IPS-NIHi11 (cell line): ENCODE measurements around the gene SRM.
"Not testable (repeated sequence)": the region's sequence is repeated elsewhere in the genome, so short reads cannot be mapped to it uniquely, and the experiment has no call there.

Experiments
- DNase-seq: peaks from one replicate; pipeline ENCODE4 v3.0.0; 2012; ENCODE audit warnings: mixed read lengths, low spot score

Gene SRM

DNA sequence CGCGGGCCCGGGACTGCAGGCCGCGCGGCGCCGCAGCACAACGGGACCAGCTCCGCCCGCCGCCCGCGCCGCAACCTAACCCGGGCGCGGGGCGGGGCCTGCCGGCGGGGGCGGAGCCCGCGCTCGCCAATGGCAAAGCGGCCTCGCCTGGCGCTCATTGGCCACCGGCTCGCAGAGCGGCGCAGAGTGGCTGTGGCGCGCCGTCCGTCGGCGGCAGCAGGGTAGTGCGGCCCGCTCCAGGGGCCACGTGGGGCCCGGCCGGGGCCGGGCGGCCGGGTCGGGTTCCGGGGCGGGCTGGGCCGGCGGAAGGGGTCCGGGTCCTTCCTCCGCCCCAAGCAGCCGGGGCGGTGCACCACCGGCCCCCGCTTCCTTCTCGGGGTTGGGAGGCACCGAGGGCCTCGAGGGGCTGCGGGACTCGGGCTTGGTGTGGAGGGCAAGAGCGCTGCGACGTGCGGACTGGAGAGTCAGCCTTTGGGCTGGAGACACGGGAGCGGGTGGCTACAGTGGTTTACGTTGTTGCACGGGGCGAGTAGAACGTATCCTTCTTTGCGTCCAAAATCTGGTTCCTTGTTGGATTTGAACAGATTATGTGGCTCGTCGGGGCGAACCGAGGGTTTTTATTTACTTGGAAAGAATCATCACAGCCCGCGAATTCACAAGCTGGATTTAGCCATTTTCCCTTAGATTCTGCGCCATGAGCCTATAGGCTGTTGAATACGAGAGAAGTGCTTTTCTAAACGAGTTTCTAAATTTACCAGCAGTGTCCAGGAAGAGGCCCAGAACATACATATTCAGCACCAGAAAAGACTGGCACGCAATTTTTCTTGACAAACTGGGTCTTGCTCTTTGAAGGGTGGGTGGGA, at the start of gene SRM:
TSS of gene SRM (minus strand) at position 51 of the 863 bp plus-strand sequence. CDS start 75 bp downstream, outside the sequence.
- DNase-seq: peak; percentile 100

DNA sequence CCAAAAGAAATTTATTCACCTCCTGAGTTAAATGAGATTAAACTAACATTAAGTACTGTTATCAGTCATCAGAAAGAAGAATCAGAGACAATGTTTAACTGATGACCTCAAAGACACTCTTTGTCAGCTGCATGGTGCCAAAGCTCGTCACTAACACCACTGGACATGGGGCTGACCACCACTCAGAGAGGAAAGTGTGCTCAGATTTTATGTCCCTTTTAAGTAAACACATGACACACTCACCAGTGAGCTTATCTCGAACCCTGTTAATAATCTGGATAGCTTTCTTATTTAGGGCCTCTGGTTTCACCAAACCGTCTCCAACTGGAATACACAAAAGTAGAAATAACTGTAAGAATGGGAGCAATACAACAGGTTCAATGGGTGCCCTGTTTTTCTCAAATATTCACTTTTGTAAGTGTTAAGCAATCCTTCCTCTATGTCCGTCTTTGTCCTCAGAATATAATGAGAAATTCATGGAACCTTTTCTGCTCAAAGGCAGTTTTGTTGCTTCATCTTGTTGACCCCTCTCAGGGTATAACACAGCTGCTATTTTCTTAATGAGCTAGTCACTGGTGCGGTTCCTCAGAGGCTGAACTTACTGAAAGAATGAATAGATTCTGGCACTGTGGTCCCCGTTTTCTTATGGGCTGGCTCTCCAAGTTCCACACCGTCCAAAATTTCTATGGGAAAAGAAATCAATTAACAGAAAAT, 49.4 kb upstream of the SRM start:
- DNase-seq: no peak

DNA sequence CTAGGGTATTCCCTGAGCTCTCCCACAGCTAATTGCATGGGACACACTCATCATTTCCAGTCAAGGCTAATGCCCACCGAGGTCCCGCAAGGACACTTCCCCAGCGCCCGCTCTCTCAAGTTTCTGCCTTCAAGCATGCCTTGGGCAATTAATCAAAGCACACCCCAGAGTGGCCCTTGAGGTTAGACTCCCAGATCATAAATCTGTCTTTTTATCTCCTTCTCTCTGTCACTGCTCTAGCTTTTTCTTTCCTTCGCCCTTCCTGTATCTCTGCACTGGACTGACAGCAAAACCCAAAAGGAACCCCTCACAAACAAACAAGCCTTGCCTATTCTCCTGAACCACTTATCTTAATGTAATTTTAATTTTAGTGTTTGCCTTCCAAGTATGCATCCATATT, 47.8 kb upstream of the SRM start:
- no peak for DNase-seq

DNA sequence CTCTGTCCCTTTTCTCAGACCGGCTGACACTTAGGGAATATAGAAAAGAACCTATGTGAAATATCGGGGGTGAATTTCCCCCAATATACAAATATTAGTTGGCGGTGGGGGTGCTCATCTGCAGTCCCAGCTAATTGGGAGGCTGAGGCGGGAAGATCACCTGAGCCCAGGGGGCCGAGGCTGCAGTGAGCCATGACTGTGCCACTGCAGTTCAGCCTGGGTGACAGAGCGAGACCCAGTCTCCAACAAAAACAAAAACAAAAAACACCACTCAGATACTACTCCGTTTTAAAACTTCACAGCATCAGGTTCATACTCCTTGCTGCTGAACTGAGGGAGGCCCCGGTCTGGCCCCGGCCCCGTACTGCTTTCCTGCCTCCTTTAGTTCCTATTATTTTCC, 45.8 kb upstream of the SRM start:
- DNase-seq: no peak

GRCh38 chr1:11101347-11101746, 41.5 kb upstream of the SRM start:
- no peak for DNase-seq

GRCh38 chr1:11100806-11101205, 41.0 kb upstream of the SRM start:
- DNase-seq: not testable (repeated sequence)

DNA sequence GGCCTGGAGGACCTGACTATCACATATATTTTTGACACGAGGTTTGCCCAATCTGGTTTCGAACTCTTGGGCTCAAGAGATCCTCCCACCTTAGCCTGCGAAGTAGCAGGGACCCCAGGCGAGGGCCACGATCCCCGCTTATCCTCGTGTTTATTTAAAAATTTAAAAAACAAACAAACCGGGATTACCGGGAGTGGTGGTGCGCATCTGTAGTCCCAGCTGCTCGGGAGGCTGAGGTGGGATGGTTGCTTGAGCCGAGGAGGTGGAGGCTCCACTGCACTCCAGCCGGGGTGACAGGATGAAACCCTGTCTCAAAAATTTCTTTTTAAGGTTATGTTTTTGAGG, 40.3 kb upstream of the SRM start:
- DNase-seq: no peak

- DNase-seq: peak; percentile 99
Measured at GRCh38 chr1:11099310-11100148, 39.7 kb upstream of the SRM start, which contains the start of gene EXOSC10. Gene EXOSC10, minus strand, starts transcription at chr1:11099869. Its CDS starts 38 bp downstream, at chr1:11099831.

DNA sequence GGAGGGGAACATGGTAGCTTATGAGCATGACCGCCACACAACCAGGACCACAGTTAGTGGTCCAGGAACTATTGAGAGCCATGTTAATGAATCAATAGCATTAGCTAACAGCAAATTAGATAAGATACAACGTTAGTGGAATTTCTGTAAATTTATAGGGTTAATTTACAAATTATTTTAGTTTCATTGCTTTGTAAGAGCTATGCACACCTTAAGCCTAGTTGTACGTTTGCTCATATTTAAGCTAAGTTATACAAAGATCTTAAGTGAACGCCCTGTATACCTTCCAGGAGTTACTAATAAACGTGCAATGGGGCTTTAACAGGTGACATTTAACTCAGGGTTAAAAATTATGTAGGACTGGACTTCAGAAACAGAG, 39.1 kb upstream of the SRM start:
- no peak for DNase-seq

DNA sequence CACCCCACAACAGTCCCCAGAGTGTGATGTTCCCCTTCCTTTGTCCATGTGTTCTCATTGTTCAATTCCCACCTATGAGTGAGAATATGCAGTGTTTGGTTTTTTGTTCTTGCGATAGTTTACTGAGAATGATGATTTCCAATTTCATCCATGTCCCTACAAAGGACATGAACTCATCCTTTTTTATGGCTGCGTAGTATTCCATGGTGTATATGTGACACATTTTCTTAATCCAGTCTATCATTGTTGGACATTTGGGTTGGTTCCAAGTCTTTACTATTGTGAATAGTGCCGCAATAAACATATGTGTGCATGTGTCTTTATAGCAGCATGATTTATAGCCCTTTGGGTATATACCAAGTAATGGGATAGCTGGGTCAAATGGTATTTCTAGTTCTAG, 24.0 kb upstream of the SRM start:
- DNase-seq: not testable (repeated sequence)

- DNase-seq: no peak
Measured at GRCh38 chr1:11080931-11081330, 21.1 kb upstream of the SRM start.

DNA sequence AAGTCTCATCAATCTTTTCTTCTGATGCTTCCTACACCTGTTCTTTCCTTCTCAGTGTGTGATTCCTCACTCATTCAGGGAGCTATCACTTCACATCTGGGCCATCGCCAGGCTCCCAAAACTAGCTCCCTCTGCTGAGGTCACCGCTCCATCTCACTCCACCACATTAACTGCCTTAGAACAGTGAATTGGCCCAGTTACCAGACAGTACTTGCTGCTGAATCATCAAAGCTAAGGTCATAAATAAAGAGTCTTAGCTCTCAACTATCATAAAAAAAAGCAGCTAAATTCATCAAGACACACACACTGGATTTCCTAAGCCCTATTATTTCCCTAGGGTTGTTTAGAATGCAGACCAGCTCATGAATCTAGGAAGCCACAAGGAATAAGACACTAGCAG, 18.8 kb upstream of the SRM start:
- DNase-seq: no peak

GRCh38 chr1:11073398-11073797, 13.6 kb upstream of the SRM start:
- DNase-seq: not testable (repeated sequence)

- peak; percentile 41 for DNase-seq
Measured at GRCh38 chr1:11072216-11072917, 12.5 kb upstream of the SRM start.

DNA sequence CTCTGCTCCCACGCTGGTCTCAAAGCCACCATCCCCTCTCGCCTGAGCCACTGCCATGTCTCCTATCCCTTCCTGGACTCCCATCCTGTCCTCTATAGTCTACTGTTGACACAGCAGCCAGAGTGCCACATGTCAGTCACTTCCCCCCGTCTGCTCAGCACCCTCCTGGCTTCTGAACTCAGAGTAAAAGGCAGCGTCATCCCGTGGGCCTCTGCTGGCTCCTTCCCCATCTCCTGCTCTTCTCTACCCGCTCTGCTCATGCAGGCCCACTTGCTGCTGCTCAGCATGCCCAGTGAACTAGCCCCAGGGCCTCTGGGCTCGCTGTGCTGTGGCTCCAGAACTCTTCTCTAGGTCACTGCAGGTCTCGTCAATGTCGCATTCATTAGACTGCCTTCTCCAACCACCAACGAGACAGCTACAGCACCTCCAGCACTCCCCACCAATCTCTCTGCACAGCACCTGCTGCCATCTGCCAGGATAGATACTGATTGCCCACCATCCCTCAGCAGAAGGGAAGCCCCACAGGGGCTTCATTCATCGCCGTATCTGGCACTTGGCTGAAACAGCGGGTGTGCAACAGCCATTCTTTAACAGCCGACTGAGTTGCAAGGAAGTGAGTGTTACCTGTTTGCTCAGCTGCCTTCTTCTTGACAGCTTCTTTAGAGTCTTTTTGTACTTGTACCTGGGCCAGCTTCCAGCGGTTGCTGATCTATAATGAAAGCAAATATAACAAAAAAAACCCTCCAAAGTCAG, 11.8 kb upstream of the SRM start:
- no peak for DNase-seq

DNA sequence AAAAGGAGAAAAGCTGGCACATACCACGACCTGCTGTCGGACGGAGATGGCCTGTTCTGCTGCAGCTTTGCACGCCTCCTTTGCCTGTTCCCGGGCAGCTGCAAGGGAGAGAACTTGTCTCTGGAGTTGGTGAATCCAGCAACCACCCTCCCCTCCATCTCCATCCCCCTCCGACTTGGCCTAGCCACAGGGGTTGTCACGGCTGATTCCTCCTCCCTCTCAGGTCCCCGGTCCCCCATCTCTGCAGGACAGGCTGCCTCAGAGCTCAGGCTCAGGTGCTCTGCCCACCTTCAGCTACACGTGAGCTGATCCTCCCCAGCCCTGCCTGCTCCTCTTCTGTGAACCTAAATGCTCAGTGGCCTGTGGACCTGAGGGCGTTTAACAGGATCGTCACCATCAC, 11.1 kb upstream of the SRM start:
- DNase-seq: no peak

DNA sequence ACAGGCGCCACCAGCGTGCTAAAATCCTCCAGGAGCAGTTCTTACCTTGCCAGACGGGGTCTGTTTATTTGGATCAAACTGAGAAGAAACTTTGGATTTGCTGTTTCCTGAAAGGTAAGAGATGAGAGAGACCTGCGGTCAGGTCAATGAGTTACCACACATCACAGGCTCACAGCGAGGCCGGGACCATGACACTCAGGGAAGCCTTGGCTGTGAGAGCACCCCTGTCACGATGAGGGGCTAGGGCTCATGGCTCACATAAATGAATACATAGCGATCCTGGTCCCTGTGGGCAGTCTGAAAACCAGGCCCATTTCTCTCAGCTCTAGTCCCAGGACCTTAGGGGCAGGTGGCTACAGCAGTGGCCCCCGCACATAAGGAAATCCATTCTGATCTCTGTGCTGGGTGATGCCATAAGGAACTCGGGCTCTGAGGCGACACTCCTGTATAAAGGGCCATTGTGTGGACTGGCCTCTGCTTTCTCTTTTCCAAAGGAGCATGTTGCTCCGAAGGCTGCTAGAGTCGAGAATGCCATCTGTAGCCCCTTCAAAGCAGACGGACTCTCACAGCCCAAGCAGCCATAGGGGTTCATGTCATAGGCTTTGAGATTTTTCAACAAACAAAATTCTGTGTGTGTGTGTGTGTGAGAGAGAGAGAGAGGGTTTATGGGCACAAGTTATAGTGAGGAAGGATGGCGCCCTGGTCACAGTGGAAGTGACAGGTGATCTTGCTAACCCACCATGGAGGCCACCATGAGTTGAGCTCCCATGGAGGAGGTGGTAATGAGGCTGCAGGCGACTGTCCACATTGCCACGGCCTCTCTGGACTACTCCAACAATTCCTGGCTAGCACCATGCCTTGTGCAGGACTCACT, 9.0 kb upstream of the SRM start:
- no peak for DNase-seq

- DNase-seq: no peak
Measured at GRCh38 chr1:11067716-11068599, 8.1 kb upstream of the SRM start.

- DNase-seq: no peak
Measured at GRCh38 chr1:11065796-11066195, 6.0 kb upstream of the SRM start.
